Stromal cell of bone marrow (primary cell): ENCODE results near the gene ATP5IF1.
A peak's percentile ranks its signal among the peaks of the same experiment; 100 is the strongest.

Experiments used
- DNase-seq: peaks from one replicate; pipeline ENCODE4 v3.0.0-alpha.2; 2012; ENCODE audit warnings: low read depth

The ATP5IF1 gene

DNA sequence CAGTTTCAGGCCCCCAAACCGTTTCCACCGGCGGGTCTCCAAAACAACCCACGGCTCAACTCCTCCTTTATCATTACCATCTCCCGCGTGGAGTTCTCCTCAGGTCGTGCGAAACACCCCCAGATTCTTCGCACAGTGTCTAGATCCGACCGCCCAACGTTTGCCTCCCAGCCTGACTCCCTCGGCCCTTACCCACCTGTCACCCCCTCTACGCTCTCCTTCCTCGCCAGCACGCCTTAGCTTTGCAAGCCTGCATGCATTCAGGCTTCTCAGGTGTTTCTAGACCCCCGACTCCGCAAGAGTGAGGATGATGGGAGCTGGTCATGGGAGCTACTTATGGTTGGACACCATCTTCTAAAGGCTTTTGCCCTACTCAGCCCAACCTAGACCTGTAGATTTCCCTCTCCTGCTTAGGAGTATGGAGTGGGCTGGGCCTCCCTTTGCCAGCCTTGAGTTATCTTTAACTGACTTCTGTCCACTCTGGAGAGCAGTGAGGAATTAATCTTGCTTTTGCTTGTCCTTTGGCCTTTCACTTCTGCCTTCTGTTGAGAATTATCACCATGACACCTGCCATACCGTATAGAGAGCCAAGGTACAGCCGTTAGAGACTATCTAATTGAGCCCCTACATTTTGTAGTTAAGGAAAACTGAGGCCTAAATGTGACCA, 865 bp downstream of the ATP5IF1 start:
- DNase-seq: no peak

- no peak for DNase-seq
Observed at GRCh38 chr1:28239004-28239403, 3.1 kb downstream of the ATP5IF1 start.

- no peak for DNase-seq
Observed at GRCh38 chr1:28240024-28240423, 4.1 kb downstream of the ATP5IF1 start.

- no peak for DNase-seq
Observed at GRCh38 chr1:28241638-28242241, 5.8 kb downstream of the ATP5IF1 start.

DNA sequence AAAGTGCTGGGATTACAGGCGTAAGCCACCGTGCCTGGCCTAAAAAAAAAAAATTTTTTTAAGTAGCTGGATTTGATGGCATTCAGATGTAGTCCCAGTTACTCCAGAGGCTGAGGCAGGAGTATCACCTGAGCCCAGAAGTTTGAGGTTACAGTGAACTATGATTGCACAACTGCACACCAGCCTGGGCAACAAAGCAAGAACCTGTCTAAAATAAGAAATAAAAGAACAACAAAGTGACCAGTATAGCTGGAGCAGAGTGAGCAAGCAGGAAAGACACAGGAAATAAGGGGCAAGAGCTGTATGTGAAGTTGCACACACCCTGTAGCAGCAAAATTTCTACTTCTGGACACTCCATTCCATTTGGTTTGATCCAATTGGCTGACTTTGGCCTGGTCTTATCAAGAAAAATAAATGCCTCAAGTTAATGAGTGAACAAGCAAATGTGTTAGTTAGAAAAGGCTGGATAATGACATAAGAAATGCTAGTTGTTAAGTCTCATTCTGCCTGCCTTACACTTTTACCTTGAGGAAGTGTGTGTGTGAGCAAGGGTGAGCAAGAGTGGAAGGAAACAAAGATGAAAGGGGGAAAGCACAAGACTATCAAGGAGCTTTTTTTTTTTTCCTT, 7.9 kb downstream of the ATP5IF1 start:
- DNase-seq: no peak

DNA sequence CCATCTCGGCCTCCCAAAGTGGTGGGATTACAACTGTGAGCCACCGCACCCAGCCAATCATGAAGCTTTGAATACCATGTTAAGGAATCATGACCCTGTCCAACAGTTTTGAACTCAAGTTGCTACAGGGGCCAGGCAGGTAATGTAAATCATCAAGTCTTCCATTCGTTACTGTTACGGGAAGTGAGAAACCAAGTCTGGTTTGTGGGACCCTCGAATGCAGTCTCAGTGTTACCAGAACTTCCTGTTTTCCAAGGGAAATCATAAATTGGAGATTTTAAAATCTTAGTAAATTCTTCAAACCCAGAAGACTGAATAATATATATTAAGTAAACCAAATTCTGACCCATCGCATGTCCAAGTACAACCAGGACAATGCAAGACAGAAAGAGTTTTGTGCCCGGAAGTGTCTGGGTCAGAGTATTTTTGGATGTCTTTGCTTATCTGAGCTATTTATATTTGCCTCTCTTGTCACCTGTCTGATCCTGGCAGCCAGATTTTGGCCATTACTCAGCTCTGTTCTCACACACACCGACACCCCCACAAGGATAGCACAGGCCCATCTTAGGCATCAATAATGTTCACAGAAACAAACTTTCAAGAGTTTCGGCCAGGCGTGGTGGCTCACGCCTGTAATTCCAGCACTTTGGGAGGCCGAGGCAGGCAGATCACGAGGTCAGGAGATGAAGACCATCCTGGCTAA, 8.8 kb downstream of the ATP5IF1 start:
- no peak for DNase-seq

DNA sequence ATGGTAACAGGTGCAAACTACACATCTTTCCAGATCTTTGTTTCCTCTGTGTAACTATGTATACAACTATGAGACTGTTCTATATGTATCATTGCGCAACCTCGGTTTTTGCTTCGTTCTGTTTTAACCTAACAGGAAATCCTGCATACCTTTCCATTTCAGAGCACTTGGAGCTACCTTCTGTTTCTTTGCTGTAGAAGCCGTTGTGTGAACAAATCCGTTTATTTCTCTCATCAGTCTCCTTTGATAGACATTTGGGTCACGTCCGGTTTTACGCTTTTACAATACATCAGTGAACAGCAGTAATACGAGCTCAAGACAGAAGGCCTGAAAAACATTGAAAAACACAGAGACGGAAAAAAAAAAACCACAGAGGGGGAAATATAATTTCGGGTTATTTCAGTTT, 10.5 kb downstream of the ATP5IF1 start:
- DNase-seq: no peak

DNA sequence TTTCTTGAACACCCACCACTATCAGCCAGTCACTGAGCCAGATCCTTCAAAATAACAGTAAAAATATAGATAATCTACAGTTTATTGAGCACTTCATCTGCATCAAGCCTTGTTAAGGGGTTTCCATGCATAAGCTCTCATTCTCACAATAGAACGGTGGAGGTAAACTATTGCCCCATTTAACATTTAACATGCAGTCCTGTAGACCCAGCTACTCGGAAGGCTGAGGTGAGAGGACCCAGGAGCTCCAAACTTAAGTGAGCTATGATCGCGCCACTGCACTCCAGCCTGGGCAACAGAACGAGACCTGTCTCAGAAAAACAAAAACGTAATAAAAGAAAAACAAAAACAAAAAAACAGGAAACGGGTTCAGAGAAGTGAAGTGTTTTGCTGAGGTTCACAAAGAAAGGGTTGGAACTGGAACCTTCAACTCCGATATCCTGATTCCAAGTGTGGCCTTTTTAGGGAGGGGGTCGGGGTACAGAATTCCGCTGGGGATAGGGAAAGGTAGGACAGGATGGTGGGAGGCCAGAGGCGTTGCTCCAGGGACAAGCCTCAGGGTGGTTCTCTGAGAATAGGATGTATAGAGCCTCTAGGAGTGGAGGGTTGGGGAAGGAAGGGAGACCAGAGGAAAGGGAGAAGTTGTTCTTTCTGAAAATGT, 11.8 kb downstream of the ATP5IF1 start:
- DNase-seq: no peak

GRCh38 chr1:28248273-28249012, 12.5 kb downstream of the ATP5IF1 start:
- DNase-seq: peak; percentile 65

GRCh38 chr1:28249013-28249865, 13.3 kb downstream of the ATP5IF1 start:
- no peak for DNase-seq

- DNase-seq: no peak
Observed at GRCh38 chr1:28249866-28250295, 14.0 kb downstream of the ATP5IF1 start.

GRCh38 chr1:28256197-28256827, 20.4 kb downstream of the ATP5IF1 start:
- DNase-seq: no peak

GRCh38 chr1:28257736-28258135, 21.8 kb downstream of the ATP5IF1 start:
- DNase-seq: no peak

- no peak for DNase-seq
Observed at GRCh38 chr1:28258628-28259251, 22.8 kb downstream of the ATP5IF1 start.

- DNase-seq: peak; percentile 99
Observed at GRCh38 chr1:28259252-28259933, 23.5 kb downstream of the ATP5IF1 start, which contains the start of gene SESN2. Gene SESN2, plus strand, starts transcription at chr1:28259518. Its CDS starts 330 bp downstream, at chr1:28259848.

DNA sequence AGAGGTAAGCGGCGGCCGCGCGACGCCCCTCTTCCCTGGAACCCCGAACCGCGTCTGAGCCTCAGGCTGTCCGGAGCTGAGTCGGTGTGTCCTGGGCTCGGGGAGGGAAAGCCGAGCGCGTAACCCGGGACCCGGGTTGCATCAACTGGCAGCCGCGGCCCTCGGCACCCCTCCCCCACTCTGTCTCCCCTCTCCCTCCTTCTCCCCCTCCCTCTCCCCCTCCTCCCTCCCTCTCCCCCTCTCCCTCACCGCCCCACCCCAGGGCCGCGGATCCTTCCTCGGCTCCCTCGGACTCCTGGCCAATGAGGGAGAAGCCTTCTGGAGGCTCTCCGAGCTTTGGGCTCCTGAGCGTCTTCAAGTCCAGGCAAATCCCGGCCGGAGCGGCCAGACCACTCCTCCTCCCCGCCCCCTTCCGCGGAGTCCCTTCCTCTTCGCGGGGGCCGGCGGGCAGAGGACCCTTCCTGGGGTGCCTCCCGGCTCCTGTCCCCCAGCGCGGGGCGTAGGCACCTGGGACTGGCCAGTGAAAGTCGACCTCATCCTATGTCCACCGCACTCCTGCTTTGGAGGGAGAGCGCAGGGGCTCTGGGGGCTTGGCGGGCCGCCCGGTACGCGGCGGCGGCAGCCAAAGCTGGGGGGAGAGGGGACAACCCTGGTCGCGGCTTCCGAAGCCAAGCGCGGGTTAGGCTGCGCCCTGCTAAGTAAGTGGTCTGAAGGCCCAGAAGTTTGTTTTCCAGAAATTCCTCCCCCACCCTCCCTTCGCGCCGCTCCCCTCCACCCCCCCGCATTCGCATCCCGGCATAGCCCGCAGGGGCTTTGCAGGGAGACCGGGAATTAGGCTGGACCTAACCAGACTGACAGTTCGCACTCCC, 24.2 kb downstream of the ATP5IF1 start:
- peak; percentile 84 for DNase-seq

- DNase-seq: no peak
Observed at GRCh38 chr1:28260803-28261174, 24.9 kb downstream of the ATP5IF1 start.

DNA sequence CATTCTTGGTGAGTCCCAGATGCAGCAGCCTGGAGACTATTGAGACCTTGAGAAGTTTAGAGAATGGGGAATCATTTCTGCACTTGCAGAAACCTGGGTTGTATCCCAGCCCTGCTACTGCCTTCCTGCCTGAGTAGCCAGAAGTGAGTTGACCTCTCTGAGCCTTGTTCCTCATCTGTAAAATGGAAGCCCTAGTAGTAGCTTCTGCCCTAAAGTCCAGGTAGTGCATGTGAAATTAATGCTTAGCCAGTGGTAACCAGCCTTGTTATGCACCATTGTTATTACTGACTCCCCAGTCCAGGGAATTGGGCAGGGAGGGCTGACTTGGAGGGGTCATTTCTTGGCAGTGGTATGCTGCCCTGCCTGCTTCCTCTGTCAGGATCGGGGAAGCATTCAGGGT, 29.0 kb downstream of the ATP5IF1 start:
- no peak for DNase-seq
